HCT116 (cell line): Measurements from ENCODE around the gene MAP3K5. TPM values are rescaled to one million over a fixed set of nuclear protein-coding genes. Genes with fewer than 3 reads are reported as not detected.

Source experiments
- ATAC-seq: fragments of 200-7000 bp; cut with Tn5 transposase; 2 replicates; pipeline ENCODE4 v1.9.1; 2020; ENCODE audit warnings: mild to moderate bottlenecking, moderate library complexity
- BruUV-seq: library from RNA; stranded (reverse); fragments of 400-500 nt; replicated peaks from 2 replicates; lab custom pipeline; 2021; lab: Mats Ljungman, UMichigan
- CTCF ChIA-PET: fragments of 300-600 bp; sonication (Branson Sonifier 250); formaldehyde crosslinking; loops from one replicate; lab custom pipeline; 2021; ENCODE audit warnings: antibody characterized with exemption; lab: Charles Lee
- POLR2A ChIA-PET: fragments of 300-600, 350-600 bp; sonication (Branson Sonifier 250); formaldehyde crosslinking; loops from one replicate; lab custom pipeline; 2021; ENCODE audit warnings: antibody characterized with exemption; lab: Charles Lee
- RAD21 ChIA-PET, 2 experiments: fragments of 300-600 bp; sonication (Branson Sonifier 250); formaldehyde crosslinking; loops; one replicate each; lab custom pipeline; 2023; ENCODE audit warnings: low total read pairs in 2 of 2; ENCODE audit not compliant: uncharacterized antibody in 2 of 2, unreplicated experiment in 2 of 2, low non-redundant PET in 1 of 2; lab: Charles Lee
- DNase-seq: peaks from one replicate; pipeline ENCODE4 v3.0.0-alpha.2; 2010; ENCODE audit warnings: low read depth, low spot score
- H2AFZ ChIP-seq: fragments of 200-600 bp; shearing (Covaris generic), sonication (generic); 2 replicates; pipeline ENCODE4 v1.6.1; 2017; ENCODE audit warnings: low read depth, mixed run types, mixed read lengths, antibody characterized with exemption, low read length; ENCODE audit not compliant: poor library complexity, severe bottlenecking
- H3K27ac ChIP-seq: 2 replicates; pipeline ENCODE4 v1.5.1; 2012; ENCODE audit warnings: low read depth, low read length
- H3K27me3 ChIP-seq: fragments of 200-600 bp; sonication (generic); 2 replicates; pipeline ENCODE4 v1.6.1; 2016; ENCODE audit warnings: mixed run types, low read length, mixed read lengths; ENCODE audit not compliant: insufficient read depth
- H3K36me3 ChIP-seq, 2 experiments: fragments of 200-500 bp in 1 of 2; fragments of 200-600 bp in 1 of 2; sonication (Bioruptor generic) in 1 of 2; sonication (generic) in 1 of 2; 2 replicates each; pipeline versions ENCODE4 v1.5.1 to v1.6.1; 2014 to 2016; ENCODE audit warnings: low read length in 2 of 2, inconsistent platforms in 1 of 2, mixed read lengths in 1 of 2, mixed run types in 1 of 2; ENCODE audit not compliant: insufficient read depth in 2 of 2, control insufficient read depth in 1 of 2
- H3K4me1 ChIP-seq, 2 experiments: fragments of 200-600 bp in 1 of 2; sonication (generic) in 1 of 2; 2 replicates each; pipeline versions ENCODE4 v1.5.1 to v1.6.1; 2012 to 2017; ENCODE audit warnings: low read length in 2 of 2, inconsistent platforms in 1 of 2, mild to moderate bottlenecking in 1 of 2, mixed read lengths in 1 of 2, mixed run types in 1 of 2, moderate library complexity in 1 of 2; ENCODE audit not compliant: insufficient read depth in 2 of 2, control insufficient read depth in 1 of 2
- H3K4me2 ChIP-seq: fragments of 200-600 bp; sonication (generic); 2 replicates; pipeline ENCODE4 v1.6.1; 2017; ENCODE audit warnings: mixed run types, low read length, mixed read lengths
- H3K4me3 ChIP-seq, 2 experiments: fragments of 200-600 bp in 1 of 2; sonication (generic) in 1 of 2; replicated peaks in 1 of 2; 2 replicates each; pipeline ENCODE4 v1.5.1; 2011 to 2016; ENCODE audit warnings: low read length in 2 of 2, control low read depth in 1 of 2, low read depth in 1 of 2, mild to moderate bottlenecking in 1 of 2, mixed read lengths in 1 of 2, mixed run types in 1 of 2
- H3K79me2 ChIP-seq: fragments of 200-600 bp; sonication (generic); 2 replicates; pipeline ENCODE4 v1.6.1; 2017; ENCODE audit warnings: mild to moderate bottlenecking, mixed run types, low read length, moderate library complexity, mixed read lengths; ENCODE audit not compliant: insufficient read depth
- H3K9ac ChIP-seq: fragments of 200-600 bp; sonication (generic); 2 replicates; pipeline ENCODE4 v1.6.1; 2016; ENCODE audit warnings: low read length, mixed read lengths
- H3K9me2 ChIP-seq: fragments of 200-600 bp; sonication (generic), shearing (Covaris generic); 2 replicates; pipeline ENCODE4 v1.6.1; 2017; ENCODE audit warnings: mixed run types, mild to moderate bottlenecking, moderate library complexity; ENCODE audit not compliant: insufficient read depth
- H3K9me3 ChIP-seq, 2 experiments: fragments of 200-500 bp in 1 of 2; fragments of 200-600 bp in 1 of 2; sonication (Bioruptor generic) in 1 of 2; sonication (generic) in 1 of 2; 2 replicates each; pipeline ENCODE4 v1.6.1; 2014 to 2017; ENCODE audit warnings: low read length in 2 of 2, mixed read lengths in 2 of 2, inconsistent platforms in 1 of 2, low read depth in 1 of 2, mild to moderate bottlenecking in 1 of 2, mixed run types in 1 of 2, moderate library complexity in 1 of 2; ENCODE audit not compliant: control insufficient read depth in 1 of 2, insufficient read depth in 1 of 2
- H4K20me1 ChIP-seq: fragments of 200-600 bp; sonication (generic), shearing (Covaris generic); 2 replicates; pipeline ENCODE4 v1.6.1; 2017; ENCODE audit warnings: mixed run types, mild to moderate bottlenecking, moderate library complexity; ENCODE audit not compliant: insufficient read depth
- CBX3 ChIP-seq: IDR thresholded peaks from 2 replicates; pipeline ENCODE4 v1.6.1; 2012; ENCODE audit warnings: low read depth
- JUND ChIP-seq: IDR thresholded peaks from 2 replicates; pipeline ENCODE4 v1.6.1; 2012
- POLR2A ChIP-seq: IDR thresholded peaks from 2 replicates; pipeline ENCODE4 v1.7.0; 2011; ENCODE audit warnings: borderline replicate concordance; ENCODE audit not compliant: insufficient read depth, insufficient read length; ENCODE audit errors: extremely low read depth
- POLR2AphosphoS5 ChIP-seq: IDR thresholded peaks from 2 replicates; pipeline ENCODE4 v1.6.1; 2011; ENCODE audit warnings: mild to moderate bottlenecking, low read depth, low read length, moderate library complexity
- SIN3A ChIP-seq: IDR thresholded peaks from 2 replicates; pipeline ENCODE4 v1.6.1; 2012; ENCODE audit warnings: low read depth
- SRF ChIP-seq: IDR thresholded peaks from 2 replicates; pipeline ENCODE4 v1.6.1; 2012; ENCODE audit warnings: low read depth
- TCF7L2 ChIP-seq: IDR thresholded peaks from 2 replicates; pipeline ENCODE4 v1.7.0; 2011; ENCODE audit warnings: borderline replicate concordance, inconsistent platforms; ENCODE audit not compliant: insufficient read depth, insufficient read length; ENCODE audit errors: extremely low read depth
- ZFX ChIP-seq: fragments of 450-650 bp; IDR thresholded peaks from 2 replicates; pipeline ENCODE4 v1.6.1; 2017
- intact Hi-C: fragments of 100-400 bp; cut with micrococcal nuclease; formaldehyde crosslinking; loops from 2 replicates; pipeline ENCODE4 v1.10.0; 2022
- total RNA-seq: library from RNA; stranded (reverse); gene quantifications from one replicate; pipeline ENCODE4 v1.2.1, GENCODE V29; 2021; ENCODE audit not compliant: unreplicated experiment
- TF ChIP-seq, protein P1 (sequence below), 3 experiments: fragments of 200-600 bp in 1 of 3; sonication (generic) in 1 of 3; IDR thresholded peaks in 2 of 3; conservative IDR thresholded peaks in 1 of 3; 2 replicates each; pipeline ENCODE4 v1.5.1; 2012 to 2017; ENCODE audit warnings: low read depth in 2 of 3, low read length in 2 of 3, antibody characterized with exemption in 1 of 3, borderline replicate concordance in 1 of 3, control low read depth in 1 of 3, mild to moderate bottlenecking in 1 of 3, mixed read lengths in 1 of 3, mixed run types in 1 of 3, moderate library complexity in 1 of 3; ENCODE audit not compliant: insufficient read depth in 1 of 3

Gene MAP3K5
- total RNA-seq, 1 experiment from 2014 or later = 11.8 TPM

DNA sequence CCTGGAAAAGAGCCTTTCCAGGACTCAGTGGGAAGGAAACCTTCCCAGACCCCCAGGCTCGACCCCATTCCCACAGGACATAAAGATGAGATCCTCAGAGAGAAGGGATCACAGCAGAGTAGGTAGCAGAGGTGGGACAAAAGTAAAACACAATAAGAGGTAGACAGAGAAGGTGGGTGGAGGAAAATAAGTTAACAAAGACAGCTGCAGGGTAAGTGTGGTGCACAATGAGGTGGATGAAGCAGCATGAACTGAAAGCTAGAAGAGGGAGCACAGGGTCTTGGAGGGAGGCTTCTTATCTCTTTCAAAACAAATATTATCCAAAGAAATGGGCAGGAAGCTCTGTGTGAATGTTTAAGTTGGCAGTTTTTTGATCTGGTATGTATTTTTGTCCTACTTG is 228.1 kb downstream of the MAP3K5 start:
- no peaks in the 10 kb centered on the region for H3K36me3 ChIP-seq
- ATAC-seq = no peak
- H4K20me1 ChIP-seq = no peaks in the 10 kb centered on the region
- POLR2A ChIA-PET = no interaction called here
- H3K79me2 ChIP-seq = no peaks in the 10 kb centered on the region
- H3K9ac ChIP-seq = no peak overlapping the region
- no peak overlapping the region for H3K4me2 ChIP-seq
- H2AFZ ChIP-seq = no peak overlapping the region
- H3K4me3 ChIP-seq = no peak overlapping the region
- H3K4me1 ChIP-seq = no peaks in the 10 kb centered on the region
- H3K27ac ChIP-seq = no peak overlapping the region
- intact Hi-C loops = no loop called here
- BruUV-seq = no TSS peak
- no peaks in the 10 kb centered on the region for H3K27me3 ChIP-seq
- no peak for TF ChIP-seq SRF
- no peak for TF ChIP-seq POLR2A
- TF ChIP-seq SIN3A = no peak
- TF ChIP-seq, protein P1, sequence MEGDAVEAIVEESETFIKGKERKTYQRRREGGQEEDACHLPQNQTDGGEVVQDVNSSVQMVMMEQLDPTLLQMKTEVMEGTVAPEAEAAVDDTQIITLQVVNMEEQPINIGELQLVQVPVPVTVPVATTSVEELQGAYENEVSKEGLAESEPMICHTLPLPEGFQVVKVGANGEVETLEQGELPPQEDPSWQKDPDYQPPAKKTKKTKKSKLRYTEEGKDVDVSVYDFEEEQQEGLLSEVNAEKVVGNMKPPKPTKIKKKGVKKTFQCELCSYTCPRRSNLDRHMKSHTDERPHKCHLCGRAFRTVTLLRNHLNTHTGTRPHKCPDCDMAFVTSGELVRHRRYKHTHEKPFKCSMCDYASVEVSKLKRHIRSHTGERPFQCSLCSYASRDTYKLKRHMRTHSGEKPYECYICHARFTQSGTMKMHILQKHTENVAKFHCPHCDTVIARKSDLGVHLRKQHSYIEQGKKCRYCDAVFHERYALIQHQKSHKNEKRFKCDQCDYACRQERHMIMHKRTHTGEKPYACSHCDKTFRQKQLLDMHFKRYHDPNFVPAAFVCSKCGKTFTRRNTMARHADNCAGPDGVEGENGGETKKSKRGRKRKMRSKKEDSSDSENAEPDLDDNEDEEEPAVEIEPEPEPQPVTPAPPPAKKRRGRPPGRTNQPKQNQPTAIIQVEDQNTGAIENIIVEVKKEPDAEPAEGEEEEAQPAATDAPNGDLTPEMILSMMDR (IDR thresholded peaks at IDR 0.05 in 2 of 3, conservative IDR thresholded peaks at IDR 0.05 in 1 of 3; ENCODE audit: borderline replicate concordance in 1 of 3, insufficient read depth in 1 of 3, low read depth in 2 of 3, low read length in 2 of 3) = no peak
- TF ChIP-seq TCF7L2 = no peak
- TF ChIP-seq JUND = no peak
- no peak for TF ChIP-seq POLR2AphosphoS5
- TF ChIP-seq ZFX = no peak
- no peak for TF ChIP-seq CBX3
- H3K9me2 ChIP-seq = no peaks in the 10 kb centered on the region
- CTCF ChIA-PET = no interaction called here
- no peak for DNase-seq
- RAD21 ChIA-PET = no interaction called here
- no peaks in the 10 kb centered on the region for H3K9me3 ChIP-seq
